Smooth muscle cell (in vitro differentiated cells): ENCODE measurements around the gene CADM1. TPM values are rescaled to one million over a fixed set of nuclear protein-coding genes. Genes with fewer than 3 reads are reported as not detected.
A peak's percentile ranks its signal among the peaks of the same experiment; 100 is the strongest.

Experiments
- DNase-seq: peaks from one replicate; lab custom pipeline; 2025; ENCODE audit not compliant: unreplicated experiment; lab: John Stamatoyannopoulos, UW
- H2AFZ ChIP-seq: fragments of 200-600 bp; sonication (generic); 2 replicates; pipeline ENCODE4 v1.6.0; 2016; ENCODE audit warnings: antibody characterized with exemption, low read depth, mild to moderate bottlenecking
- H3F3A ChIP-seq: fragments of 200-600 bp; sonication (generic); 2 replicates; pipeline ENCODE4 v1.6.0; 2017; ENCODE audit warnings: antibody characterized with exemption, low read depth
- H3K27ac ChIP-seq: fragments of 200-600 bp; sonication (generic); 2 replicates; pipeline ENCODE4 v1.5.1; 2016; ENCODE audit warnings: low read depth, mild to moderate bottlenecking
- H3K27me3 ChIP-seq: fragments of 200-600 bp; sonication (generic); 2 replicates; pipeline ENCODE4 v1.6.1; 2016; ENCODE audit warnings: low read depth, mild to moderate bottlenecking
- H3K36me3 ChIP-seq: fragments of 200-600 bp; sonication (generic); 2 replicates; pipeline ENCODE4 v1.5.1; 2016; ENCODE audit warnings: low read depth
- H3K4me1 ChIP-seq: fragments of 200-600 bp; sonication (generic); 2 replicates; pipeline ENCODE4 v1.5.1; 2016; ENCODE audit warnings: low read depth
- H3K4me2 ChIP-seq: fragments of 200-600 bp; sonication (generic); 2 replicates; pipeline ENCODE4 v1.6.0; 2016; ENCODE audit warnings: mild to moderate bottlenecking
- H3K4me3 ChIP-seq: fragments of 200-600 bp; sonication (generic); 2 replicates; pipeline ENCODE4 v1.5.1; 2016; ENCODE audit warnings: mild to moderate bottlenecking
- H3K79me2 ChIP-seq: fragments of 200-600 bp; sonication (generic); 2 replicates; pipeline ENCODE4 v1.6.0; 2016; ENCODE audit warnings: low read depth, mild to moderate bottlenecking
- H3K9ac ChIP-seq: fragments of 200-600 bp; sonication (generic); 2 replicates; pipeline ENCODE4 v1.6.0; 2016; ENCODE audit warnings: low read depth
- H3K9me3 ChIP-seq: fragments of 200-600 bp; sonication (generic); replicated peaks from 2 replicates; pipeline ENCODE4 v1.5.1; 2016; ENCODE audit warnings: low read depth
- H4K20me1 ChIP-seq: fragments of 200-600 bp; sonication (generic); 2 replicates; pipeline ENCODE4 v1.6.0; 2016; ENCODE audit warnings: low read depth
- CTCF ChIP-seq: fragments of 200-600 bp; sonication (generic); IDR thresholded peaks from 2 replicates; pipeline ENCODE4 v1.5.1; 2017; ENCODE audit warnings: borderline replicate concordance, mild to moderate bottlenecking, antibody characterized with exemption; ENCODE audit not compliant: insufficient read depth, poor library complexity, severe bottlenecking
- WGBS: methylation state at CpG from one replicate; pipeline ENCODE4 v1.1.7; 2016; ENCODE audit warnings: low lambda C conversion rate; 5-methylcytosine and 5-hydroxymethylcytosine counted together
- polyA plus RNA-seq: library from polyadenylated mRNA; unstranded; fragments of >200 nt; fragmentation: Nextera tagmentation; extraction: Ambion mirVana; gene quantifications from 2 replicates; pipeline ENCODE4 v1.2.1, GENCODE V29; 2016
- total RNA-seq: library from RNA; depleted of rRNA; stranded (reverse); fragments of >200 nt; gene quantifications from 2 replicates; pipeline ENCODE4 v1.2.3, GENCODE V29; 2014

CADM1 gene
- total and polyA plus RNA-seq, 2 experiments from 2014 or later, result 158 to 167 TPM

- no peaks in the 10 kb centered on the region for H3K79me2 ChIP-seq
- no peak overlapping the region for H3K4me3 ChIP-seq
- TF ChIP-seq CTCF, result no peak
- H4K20me1 ChIP-seq, result no peaks in the 10 kb centered on the region
- no peak overlapping the region for H3K27ac ChIP-seq
- H3K36me3 ChIP-seq, result no peaks in the 10 kb centered on the region
- H3K9ac ChIP-seq, result no peak overlapping the region
- no peaks in the 10 kb centered on the region for H3K4me1 ChIP-seq
- WGBS, result 94% methylated on average over 11 of the region's 11 CpGs
- no peaks in the 10 kb centered on the region for H3F3A ChIP-seq
- no peak overlapping the region for H2AFZ ChIP-seq
- peaks cover 43% of the 10 kb centered on the region for H3K27me3 ChIP-seq
- no peak overlapping the region for H3K4me2 ChIP-seq
- H3K9me3 ChIP-seq, result no peaks in the 10 kb centered on the region
- no peak for DNase-seq
Measured at GRCh38 chr11:115134926-115135325, 369.3 kb downstream of the CADM1 start.

- Histone ChIP-seq H3K4me2 (no peak overlapping the region), H3F3A (no peaks in the 10 kb centered on the region), H3K4me3 (no peak overlapping the region), H3K9me3 (no peaks in the 10 kb centered on the region), H3K27me3 (peaks cover 31% of the 10 kb centered on the region), H2AFZ (no peak overlapping the region), H3K9ac (no peak overlapping the region), H3K36me3 (no peaks in the 10 kb centered on the region), H3K4me1 (no peaks in the 10 kb centered on the region), H3K79me2 (no peaks in the 10 kb centered on the region), H4K20me1 (no peaks in the 10 kb centered on the region), H3K27ac (no peak overlapping the region)
- no peak for TF ChIP-seq CTCF
- WGBS, result 91% methylated on average over 5 of the region's 5 CpGs
- DNase-seq, result no peak
Measured at GRCh38 chr11:115133475-115134209, 370.6 kb downstream of the CADM1 start.

- Histone ChIP-seq H2AFZ (no peak overlapping the region), H4K20me1 (no peaks in the 10 kb centered on the region), H3K27me3 (peaks cover 25% of the 10 kb centered on the region), H3K27ac (no peak overlapping the region), H3K4me3 (no peak overlapping the region), H3K4me1 (no peaks in the 10 kb centered on the region), H3K79me2 (no peaks in the 10 kb centered on the region), H3K4me2 (no peak overlapping the region), H3K9me3 (no peaks in the 10 kb centered on the region), H3F3A (no peaks in the 10 kb centered on the region), H3K36me3 (no peaks in the 10 kb centered on the region), H3K9ac (no peak overlapping the region)
- no peak for DNase-seq
- WGBS, result 62% methylated on average over 7 of the region's 7 CpGs
- TF ChIP-seq CTCF, result peak; percentile 27
Measured at GRCh38 chr11:115132436-115133228, 371.6 kb downstream of the CADM1 start.
